Uterus (tissue), 4 donors: ENCODE measurements around the gene SYS1. TPM values are rescaled to one million over a fixed set of nuclear protein-coding genes. Genes with fewer than 3 reads are reported as not detected.
A peak's percentile ranks its signal among the peaks of the same experiment; 100 is the strongest.

Source experiments
- DNase-seq, 2 donors: peaks; one replicate each; pipeline ENCODE4 v3.0.0-alpha.2; 2019 to 2020
- H3K27ac ChIP-seq, 2 donors: fragments of 200-600 bp; sonication (generic); 1 replicate in 1 of 2; 2 replicates in 1 of 2; pipeline ENCODE4 v1.5.1; 2016 to 2018
- H3K27me3 ChIP-seq, 2 donors: fragments of 200-600 bp; sonication (generic); one replicate each; pipeline ENCODE4 v1.5.1; 2018 to 2019; ENCODE audit warnings: control low read depth in 1 of 2
- H3K36me3 ChIP-seq, 2 donors: fragments of 200-600 bp; sonication (generic); one replicate each; pipeline ENCODE4 v1.5.1; 2019; ENCODE audit warnings: control low read depth in 1 of 2
- H3K4me1 ChIP-seq, 2 donors: fragments of 200-600 bp; sonication (generic); one replicate each; pipeline ENCODE4 v1.5.1; 2018 to 2019; ENCODE audit warnings: control low read depth in 1 of 2
- H3K4me3 ChIP-seq, 2 donors: fragments of 200-600 bp; sonication (generic); 1 replicate in 1 of 2; 2 replicates in 1 of 2; pipeline ENCODE4 v1.5.1; 2018 to 2019; ENCODE audit warnings: mild to moderate bottlenecking in 1 of 2
- H3K9me3 ChIP-seq, 2 donors: fragments of 200-600 bp; sonication (generic); one replicate each; pipeline ENCODE4 v1.5.1; 2019; ENCODE audit warnings: control low read depth in 1 of 2
- CTCF ChIP-seq, 4 experiments: fragments of 200-600 bp in 2 of 4; fragments of 450-650 bp in 2 of 4; sonication (generic) in 2 of 4; IDR thresholded peaks; one replicate each; pipeline ENCODE4 v1.5.1; 2016 to 2019; ENCODE audit warnings: antibody characterized with exemption in 4 of 4, mild to moderate bottlenecking in 2 of 4, moderate library complexity in 1 of 4
- POLR2A ChIP-seq, 2 donors: fragments of 450-650 bp; IDR thresholded peaks; one replicate each; pipeline ENCODE4 v1.6.1; 2016; ENCODE audit warnings: antibody characterized with exemption in 2 of 2, mild to moderate bottlenecking in 1 of 2, moderate library complexity in 1 of 2
- intact Hi-C: fragments of 100-400 bp; cut with DNase I; formaldehyde crosslinking; loops from one replicate; pipeline ENCODE4 v1.15.1; 2023; ENCODE audit warnings: low total_unique reads
- total RNA-seq, 4 donors: library from RNA; depleted of rRNA in 3 of 4; stranded (reverse); fragments of >200 nt in 3 of 4; gene quantifications; one replicate each; pipeline versions ENCODE4 v1.1.0 to v1.2.4, GENCODE V29; 2014 to 2023
- donor health status: DM: yes; HTN: yes; CAD: no.

SYS1 gene
- total RNA-seq, 4 donors from 2014 or later = 19.0 to 35.6 (median 25.0) TPM

- H3K36me3 ChIP-seq = no peaks in the 10 kb centered on the region
- TF ChIP-seq CTCF (IDR thresholded peaks at IDR 0.05) = no peak
- no peak for TF ChIP-seq POLR2A (IDR thresholded peaks at IDR 0.05)
- no peaks in the 10 kb centered on the region for H3K4me1 ChIP-seq
- no peaks in the 10 kb centered on the region for H3K27me3 ChIP-seq
- no peak overlapping the region for H3K27ac ChIP-seq
- intact Hi-C loops = no loop called here
- DNase-seq = no peak
- H3K9me3 ChIP-seq = no peaks in the 10 kb centered on the region
- H3K4me3 ChIP-seq = no peak overlapping the region
Measured at GRCh38 chr20:45325371-45325770, 37.6 kb upstream of the SYS1 start.

GRCh38 chr20:45328451-45328850, 34.5 kb upstream of the SYS1 start:
- TF ChIP-seq CTCF (IDR thresholded peaks at IDR 0.05) (no peak), POLR2A (IDR thresholded peaks at IDR 0.05) (no peak)
- no peak for DNase-seq
- H3K9me3 ChIP-seq = no peaks in the 10 kb centered on the region
- H3K4me3 ChIP-seq = no peak overlapping the region
- no peaks in the 10 kb centered on the region for H3K36me3 ChIP-seq
- H3K27ac ChIP-seq = no peak overlapping the region
- no peaks in the 10 kb centered on the region for H3K27me3 ChIP-seq
- no peaks in the 10 kb centered on the region for H3K4me1 ChIP-seq
- intact Hi-C loops = no loop called here

GRCh38 chr20:45329497-45330319, 33.2 kb upstream of the SYS1 start:
- no peaks in the 10 kb centered on the region for H3K27me3 ChIP-seq
- DNase-seq = no peak
- H3K27ac ChIP-seq = no peak overlapping the region
- no peaks in the 10 kb centered on the region for H3K36me3 ChIP-seq
- no peaks in the 10 kb centered on the region for H3K9me3 ChIP-seq
- no peak for TF ChIP-seq CTCF (IDR thresholded peaks at IDR 0.05)
- no peak for TF ChIP-seq POLR2A (IDR thresholded peaks at IDR 0.05)
- no peaks in the 10 kb centered on the region for H3K4me1 ChIP-seq
- intact Hi-C loops = no loop called here
- H3K4me3 ChIP-seq = no peak overlapping the region

- Histone ChIP-seq H3K9me3 (no peaks in the 10 kb centered on the region), H3K36me3 (no peaks in the 10 kb centered on the region), H3K4me3 (no peak overlapping the region), H3K27ac (no peak overlapping the region), H3K4me1 (no peaks in the 10 kb centered on the region), H3K27me3 (no peaks in the 10 kb centered on the region)
- intact Hi-C loops = no loop called here
- DNase-seq = no peak
- TF ChIP-seq POLR2A (IDR thresholded peaks at IDR 0.05) (no peak), CTCF (IDR thresholded peaks at IDR 0.05) (no peak)
Measured at GRCh38 chr20:45330476-45330875, 32.5 kb upstream of the SYS1 start.

- H3K4me3 ChIP-seq = no peak overlapping the region
- H3K27me3 ChIP-seq = no peaks in the 10 kb centered on the region
- intact Hi-C loops = no loop called here
- peak overlapping the region; percentile 91 to 97 for H3K27ac ChIP-seq
- H3K4me1 ChIP-seq = peaks cover 13 to 14% of the 10 kb centered on the region in 2 donors
- TF ChIP-seq POLR2A (IDR thresholded peaks at IDR 0.05) (no peak), CTCF (IDR thresholded peaks at IDR 0.05) (no peak)
- DNase-seq = peak in 1 of 2 donors; percentile 64
- H3K36me3 ChIP-seq = no peaks in the 10 kb centered on the region
- no peaks in the 10 kb centered on the region for H3K9me3 ChIP-seq
Measured at GRCh38 chr20:45336530-45337366, 26.2 kb upstream of the SYS1 start.
